Heart left ventricle (tissue), 16 donors: Measurements from ENCODE around the gene ELOF1. TPM values are rescaled to one million over a fixed set of nuclear protein-coding genes. Genes with fewer than 3 reads are reported as not detected.

Source experiments
- ATAC-seq, 4 donors: fragments of 200-7000 bp; cut with Tn5 transposase; one replicate each; pipeline ENCODE4 v1.9.1; 2020 to 2022; ENCODE audit warnings: moderate library complexity in 4 of 4, mild to moderate bottlenecking in 3 of 4, moderate number of reproducible peaks in 1 of 4
- DNase-seq, 5 donors: peaks; one replicate each; pipeline ENCODE4 v3.0.0-alpha.2; 2020
- H3K27ac ChIP-seq, 12 donors: fragments of 200-600 bp; sonication (generic) in 4 of 12; one replicate each; pipeline versions ENCODE4 v1.5.0 to v1.8.0; 2016 to 2022; ENCODE audit warnings: mild to moderate bottlenecking in 2 of 12
- H3K27me3 ChIP-seq, 9 donors: fragments of 200-600 bp; sonication (generic) in 2 of 9; one replicate each; pipeline versions ENCODE4 v1.5.1 to v1.8.0; 2016 to 2022; ENCODE audit warnings: mild to moderate bottlenecking in 3 of 9
- H3K36me3 ChIP-seq, 9 donors: fragments of 200-600 bp; sonication (generic) in 2 of 9; one replicate each; pipeline versions ENCODE4 v1.5.0 to v1.8.0; 2018 to 2022; ENCODE audit warnings: mild to moderate bottlenecking in 2 of 9
- H3K4me1 ChIP-seq, 12 donors: fragments of 200-600 bp; sonication (generic) in 4 of 12; one replicate each; pipeline versions ENCODE4 v1.5.0 to v1.8.0; 2016 to 2022; ENCODE audit warnings: mild to moderate bottlenecking in 3 of 12
- H3K4me3 ChIP-seq, 12 donors: fragments of 200-600 bp; sonication (generic) in 4 of 12; one replicate each; pipeline versions ENCODE4 v1.5.0 to v1.8.0; 2017 to 2022; ENCODE audit warnings: mild to moderate bottlenecking in 9 of 12, moderate library complexity in 4 of 12
- H3K9me3 ChIP-seq, 12 donors: fragments of 200-600 bp; sonication (generic) in 4 of 12; one replicate each; pipeline versions ENCODE4 v1.5.0 to v1.8.0; 2016 to 2022; ENCODE audit warnings: mild to moderate bottlenecking in 1 of 12
- POLR2A ChIP-seq, 2 donors: fragments of 450-650 bp; IDR thresholded peaks; one replicate each; pipeline ENCODE4 v1.6.1; 2017; ENCODE audit warnings: antibody characterized with exemption in 2 of 2, mild to moderate bottlenecking in 2 of 2, moderate library complexity in 2 of 2
- WGBS, 4 donors: extraction: QIAGEN DNeasy Blood & Tissue Kit in 2 of 4; methylation state at CpG; one replicate each; pipeline versions ENCODE4 v1.1.5 to v1.1.7; 2013 to 2018; 5-methylcytosine and 5-hydroxymethylcytosine counted together
- intact Hi-C, 10 donors: fragments of 100-400 bp; cut with DNase I; formaldehyde crosslinking; loops; one replicate each; pipeline versions ENCODE4 v1.11.1 to v1.14.2; 2022
- polyA plus RNA-seq, 2 donors: library from polyadenylated mRNA; stranded (reverse); fragments of 200-250 nt; gene quantifications; one replicate each; pipeline ENCODE4 v1.2.3, GENCODE V29; 2013
- total RNA-seq, 9 donors: library from RNA; depleted of rRNA in 2 of 9; stranded (reverse); fragments of >200 nt in 2 of 9; fragmentation: NEBNext Ultra II Directional in 3 of 9; extraction: Animal tissue kit (Norgen Biotek cat#: 25700) in 3 of 9; gene quantifications; one replicate each; pipeline versions ENCODE4 v1.1.0 to v1.2.4, GENCODE V29; 2016 to 2023
- TF ChIP-seq, protein P1 (sequence below), 12 donors: fragments of 200-600 bp; sonication (generic) in 4 of 12; IDR thresholded peaks; one replicate each; pipeline versions ENCODE4 v1.5.0 to v1.8.0; 2018 to 2022; ENCODE audit warnings: antibody characterized with exemption in 12 of 12, mild to moderate bottlenecking in 5 of 12
- donor health status: ischemic (EF 13 %, LVEDD 7.1; RV severe dilation, severe dysfunction).
- donor health status: healthy with polysubstance abuse.
- donor health status: DM: no; HTN: yes; CAD: no.
- donor health status: DM: no; HTN: no; CAD: no.
- donor health status: ischemic (EF 25% LVEDD 6.9; RV normal size, moderate dysfunction).
- donor health status: ischemic (EF 25% LVEDD 5.7; RV mildly dilated, moderate dysfunction).
- donor health status: healthy.
- donor health status: DM: yes; HTN: yes; CAD: no.
- donor health status: ischemic (EF 35%, LVEDD 5.7; RV mildly dilated, moderate dysfunction).
- donor health status: nonischemic (EF 11% LVEDD 7.7; RV severe dilation, severe dysfunction).
- donor health status: DM: yes; HTN: yes; CAD: no.
- donor health status: PGD.
- donor health status: ischemic (EF 29% LVEDD 5.4; RV normal size, mild dysfunction).
- donor health status: nonischemic (EF 23%, LVEDD 6.1; RV moderate dilation, normal function).

Gene ELOF1
- total and polyA plus RNA-seq, 11 donors, result 25.0 to 70.3 (median 31.1) TPM

DNA sequence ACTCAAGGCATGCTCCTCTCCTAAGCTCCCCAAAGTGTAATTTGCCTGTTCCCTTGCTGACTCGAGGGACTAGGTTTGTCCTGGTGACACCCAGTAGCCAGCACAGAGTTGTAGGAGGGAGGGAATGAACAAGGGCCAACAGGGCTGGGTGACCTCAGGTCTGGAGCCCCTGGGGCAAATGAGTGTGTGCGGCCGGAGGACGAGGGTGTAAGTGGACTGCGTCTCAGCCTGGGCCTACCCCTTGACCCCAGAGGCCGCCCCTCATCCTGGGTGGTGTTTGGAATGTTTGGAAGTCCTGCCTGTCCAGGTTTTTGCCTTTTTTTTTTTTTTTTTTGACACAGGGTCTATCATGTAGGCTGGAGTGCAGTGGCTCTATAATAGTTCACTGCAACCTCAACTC, 52.1 kb downstream of the ELOF1 start:
- ATAC-seq, result no peak
- TF ChIP-seq, protein P1, sequence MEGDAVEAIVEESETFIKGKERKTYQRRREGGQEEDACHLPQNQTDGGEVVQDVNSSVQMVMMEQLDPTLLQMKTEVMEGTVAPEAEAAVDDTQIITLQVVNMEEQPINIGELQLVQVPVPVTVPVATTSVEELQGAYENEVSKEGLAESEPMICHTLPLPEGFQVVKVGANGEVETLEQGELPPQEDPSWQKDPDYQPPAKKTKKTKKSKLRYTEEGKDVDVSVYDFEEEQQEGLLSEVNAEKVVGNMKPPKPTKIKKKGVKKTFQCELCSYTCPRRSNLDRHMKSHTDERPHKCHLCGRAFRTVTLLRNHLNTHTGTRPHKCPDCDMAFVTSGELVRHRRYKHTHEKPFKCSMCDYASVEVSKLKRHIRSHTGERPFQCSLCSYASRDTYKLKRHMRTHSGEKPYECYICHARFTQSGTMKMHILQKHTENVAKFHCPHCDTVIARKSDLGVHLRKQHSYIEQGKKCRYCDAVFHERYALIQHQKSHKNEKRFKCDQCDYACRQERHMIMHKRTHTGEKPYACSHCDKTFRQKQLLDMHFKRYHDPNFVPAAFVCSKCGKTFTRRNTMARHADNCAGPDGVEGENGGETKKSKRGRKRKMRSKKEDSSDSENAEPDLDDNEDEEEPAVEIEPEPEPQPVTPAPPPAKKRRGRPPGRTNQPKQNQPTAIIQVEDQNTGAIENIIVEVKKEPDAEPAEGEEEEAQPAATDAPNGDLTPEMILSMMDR (IDR thresholded peaks at IDR 0.05), result no peak
- TF ChIP-seq POLR2A (IDR thresholded peaks at IDR 0.05), result no peak

DNA sequence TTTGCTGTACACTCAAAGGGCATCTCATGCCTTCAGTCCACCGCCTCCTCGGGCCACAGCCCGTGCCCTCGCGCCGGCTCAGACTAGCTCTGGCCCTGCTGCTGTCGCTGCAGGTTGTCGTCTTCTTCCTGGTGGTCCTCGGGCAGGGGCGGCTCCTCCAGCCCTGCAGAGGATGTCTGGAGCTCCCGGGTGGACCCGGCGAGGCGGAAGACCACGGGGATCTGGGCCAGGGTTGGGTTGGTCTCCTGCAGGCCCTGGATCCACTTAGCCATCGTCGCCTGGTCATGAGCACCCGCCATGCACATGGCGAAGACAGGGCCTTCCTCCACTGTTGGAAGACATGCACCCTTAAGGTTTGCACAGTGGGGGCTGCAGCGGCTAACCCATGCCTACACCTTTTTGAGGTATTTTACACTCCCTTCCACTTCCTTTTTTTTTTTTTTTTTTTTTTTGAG, 52.9 kb downstream of the ELOF1 start:
- intact Hi-C loops, result loop anchor here in 2 of 10 donors (2.0 to 10.0 kb wide), 2 partner anchors 15 to 89 kb away; partner anchors contain the start of gene ZNF627 (in 1 of the 2)
- Histone ChIP-seq H3K4me1 (peaks cover 0 to 19% (median 6%) of the 10 kb centered on the region in 12 donors), H3K36me3 (peaks cover 0 to 17% (median 10%) of the 10 kb centered on the region in 9 donors), H3K9me3 (no peaks in the 10 kb centered on the region), H3K27me3 (no peaks in the 10 kb centered on the region), H3K27ac (peak overlapping the region in 11 of 12 donors; percentile 1 to 99 (median 95)), H3K4me3 (peak overlapping the region; percentile 74 to 100 (median 93))
- 29 to 43% (median 29%) methylated on average over 14 to 20 of the region's 20 CpGs for WGBS, 4 donors
- TF ChIP-seq, protein P1 (IDR thresholded peaks at IDR 0.05), result no peak
- no peak for TF ChIP-seq POLR2A (IDR thresholded peaks at IDR 0.05)
- ATAC-seq (peak; percentile 8 to 40 (median 23)), DNase-seq (peak in 2 of 5 donors; percentile 25 to 41)

More for the DNA sequence above, 52.1 kb downstream of the ELOF1 start:
- Histone ChIP-seq H3K4me1 (peaks cover 0 to 19% (median 6%) of the 10 kb centered on the region in 12 donors), H3K9me3 (no peaks in the 10 kb centered on the region), H3K27ac (no peak overlapping the region), H3K36me3 (peaks cover 0 to 25% (median 19%) of the 10 kb centered on the region in 9 donors), H3K4me3 (no peak overlapping the region), H3K27me3 (no peaks in the 10 kb centered on the region)
- intact Hi-C loops, result loop anchor here in 2 of 10 donors (2.0 to 10.0 kb wide), 2 partner anchors 14 to 88 kb away; partner anchors contain the start of gene ZNF627 (in 1 of the 2)
- WGBS, 4 donors, result 89 to 96% (median 93%) methylated on average over 6 of the region's 6 CpGs
- no peak for DNase-seq

DNA sequence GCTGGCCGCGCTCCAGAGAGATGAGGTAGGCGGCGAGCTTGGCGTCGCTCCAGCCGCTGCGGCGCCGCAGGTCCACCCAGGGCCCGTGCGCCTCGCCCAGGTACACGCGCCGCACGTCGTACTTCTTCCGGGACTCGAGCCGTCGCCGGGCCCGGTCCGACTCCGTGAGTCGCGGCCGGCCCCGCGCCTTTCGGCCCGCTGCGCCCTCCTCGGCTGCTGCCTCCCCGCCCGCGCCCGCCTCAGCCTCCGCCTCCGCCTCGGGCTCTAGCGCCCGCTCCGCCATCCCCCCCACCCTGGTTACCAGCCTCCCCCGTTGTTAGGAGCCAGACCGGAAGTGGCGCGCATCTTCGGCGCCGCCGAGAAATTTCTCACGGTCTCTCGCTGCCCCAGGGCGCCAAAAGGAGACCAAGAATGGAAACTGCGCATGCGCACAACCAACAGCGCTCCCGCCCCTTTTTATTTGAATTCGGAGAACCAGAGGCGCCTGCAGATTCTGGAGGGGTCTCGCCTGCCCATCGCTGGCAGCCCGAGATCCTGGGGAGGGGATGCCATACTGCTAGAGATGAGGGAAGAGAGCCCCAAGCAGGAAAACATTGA, 53.4 kb downstream of the ELOF1 start, which contains the start of gene ZNF653:
Gene ZNF653 (minus strand): TSS at position 336 of the 597 bp plus-strand sequence. CDS start 53 bp downstream, at position 283.
- peak in 1 of 2 donors; percentile 38 for TF ChIP-seq POLR2A (IDR thresholded peaks at IDR 0.05)
- TF ChIP-seq, protein P1 (IDR thresholded peaks at IDR 0.05), result no peak
- peak; percentile 70 to 85 (median 81) for ATAC-seq
- Histone ChIP-seq H3K36me3 (peaks cover 0 to 13% (median 7%) of the 10 kb centered on the region in 9 donors), H3K4me3 (peak within 1 kb of the TSS; percentile 74 to 100 (median 93)), H3K27ac (peak within 1 kb of the TSS; percentile 90 to 99 (median 96)), H3K27me3 (no peaks in the 10 kb centered on the region), H3K4me1 (peaks cover 0 to 19% (median 6%) of the 10 kb centered on the region in 12 donors), H3K9me3 (no peaks in the 10 kb centered on the region)
- WGBS, 4 donors, result 0 to 2% (median 1%) methylated on average over 35 to 65 of the region's 65 CpGs
- intact Hi-C loops, result loop anchor here in 2 of 10 donors (2.0 to 10.0 kb wide), 3 partner anchors 15 to 89 kb away; partner anchors contain the start of genes ELOF1 (in 1 of the 2) and ZNF627 (in 1 of the 2)
- DNase-seq, result peak; percentile 92 to 97 (median 94)

DNA sequence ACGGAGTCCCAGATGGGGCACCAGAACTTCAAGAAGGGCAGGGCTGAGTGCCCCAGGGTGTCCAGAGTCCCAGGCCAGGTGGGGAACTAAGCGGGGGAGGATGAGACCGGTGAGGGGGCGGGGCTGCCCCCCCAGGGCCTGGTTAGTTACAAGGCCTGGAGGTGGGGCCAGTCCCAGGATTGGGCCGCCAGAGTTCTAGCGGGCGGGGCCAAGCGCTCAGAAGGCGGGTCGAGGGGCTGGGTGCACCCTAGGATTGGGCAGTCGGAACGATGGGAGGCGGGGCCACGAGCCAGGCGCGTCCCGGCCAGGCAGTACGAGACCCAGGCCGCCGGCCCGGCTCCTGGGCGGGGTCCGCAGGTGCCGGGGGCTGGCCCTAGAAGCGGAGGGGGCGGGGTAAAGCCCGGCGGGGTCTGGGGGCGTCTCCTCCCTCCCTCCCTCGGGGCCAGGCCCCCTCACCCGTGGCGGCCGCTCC, 54.0 kb downstream of the ELOF1 start:
- Histone ChIP-seq H3K27ac (peak overlapping the region; percentile 90 to 99 (median 96)), H3K36me3 (peaks cover 0 to 8% (median 6%) of the 10 kb centered on the region in 9 donors), H3K27me3 (no peaks in the 10 kb centered on the region), H3K4me3 (peak overlapping the region; percentile 74 to 100 (median 93)), H3K9me3 (no peaks in the 10 kb centered on the region), H3K4me1 (peaks cover 0 to 19% (median 6%) of the 10 kb centered on the region in 12 donors)
- peak; percentile 93 to 97 (median 96) for ATAC-seq
- intact Hi-C loops, result loop anchor here in 1 of 10 donors (2.0 to 10.0 kb wide), 2 partner anchors 54 to 90 kb away; partner anchors contain the start of genes ELOF1 and ZNF627
- TF ChIP-seq POLR2A (IDR thresholded peaks at IDR 0.05), result no peak
- TF ChIP-seq, protein P1 (IDR thresholded peaks at IDR 0.05), result no peak
- 1 to 5% (median 2%) methylated on average over 6 to 33 of the region's 33 CpGs for WGBS, 4 donors
- DNase-seq, result peak; percentile 97 to 99 (median 99)
